ENCODE measurements around the gene NKX6-2.
"Not testable (repeated sequence)": the region's sequence is repeated elsewhere in the genome, so short reads cannot be mapped to it uniquely, and the experiment has no call there.

The NKX6-2 gene

GRCh38 chr10:132785723-132786475, at the start of gene NKX6-2:
NKX6-2 (minus strand) TSS chr10:132786147; CDS start chr10:132785948, 199 bp downstream.
- DNase-seq (ENCODE audit: extremely low read depth in 1 of 2, low read depth in 1 of 2) = no peak

- no peak for DNase-seq (ENCODE audit: extremely low read depth in 1 of 2, low read depth in 1 of 2)
Measured at GRCh38 chr10:132834891-132835847, 49.2 kb upstream of the NKX6-2 start.

- DNase-seq (ENCODE audit: extremely low read depth in 1 of 2, low read depth in 1 of 2) = no peak
Measured at GRCh38 chr10:132834311-132834761, 48.4 kb upstream of the NKX6-2 start.

GRCh38 chr10:132833421-132834111, 47.6 kb upstream of the NKX6-2 start:
- DNase-seq (ENCODE audit: extremely low read depth in 1 of 2, low read depth in 1 of 2) = no peak

- no peak for DNase-seq (ENCODE audit: extremely low read depth in 1 of 2, low read depth in 1 of 2)
Measured at GRCh38 chr10:132832186-132832969, 46.4 kb upstream of the NKX6-2 start.

- DNase-seq (ENCODE audit: extremely low read depth in 1 of 2, low read depth in 1 of 2) = no peak
Measured at GRCh38 chr10:132829403-132829802, 43.5 kb upstream of the NKX6-2 start.

GRCh38 chr10:132828681-132829080, 42.7 kb upstream of the NKX6-2 start:
- no peak for DNase-seq (ENCODE audit: extremely low read depth in 1 of 2, low read depth in 1 of 2)

GRCh38 chr10:132827861-132828539, 42.1 kb upstream of the NKX6-2 start:
- DNase-seq (ENCODE audit: extremely low read depth in 1 of 2, low read depth in 1 of 2) = no peak

- DNase-seq (ENCODE audit: extremely low read depth in 1 of 2, low read depth in 1 of 2) = no peak
Measured at GRCh38 chr10:132827423-132827789, 41.5 kb upstream of the NKX6-2 start.

- no peak for DNase-seq (ENCODE audit: extremely low read depth in 1 of 2, low read depth in 1 of 2)
Measured at GRCh38 chr10:132826524-132827422, 40.8 kb upstream of the NKX6-2 start.

GRCh38 chr10:132825783-132826523, 40.0 kb upstream of the NKX6-2 start:
- not testable (repeated sequence) for DNase-seq (ENCODE audit: extremely low read depth in 1 of 2, low read depth in 1 of 2)

- DNase-seq (ENCODE audit: extremely low read depth in 1 of 2, low read depth in 1 of 2) = no peak
Measured at GRCh38 chr10:132820056-132820455, 34.1 kb upstream of the NKX6-2 start.

- DNase-seq (ENCODE audit: extremely low read depth in 1 of 2, low read depth in 1 of 2) = no peak
Measured at GRCh38 chr10:132817701-132818211, 31.8 kb upstream of the NKX6-2 start.

GRCh38 chr10:132816718-132817117, 30.8 kb upstream of the NKX6-2 start:
- DNase-seq (ENCODE audit: extremely low read depth in 1 of 2, low read depth in 1 of 2) = no peak

- no peak for DNase-seq (ENCODE audit: extremely low read depth in 1 of 2, low read depth in 1 of 2)
Measured at GRCh38 chr10:132815168-132815857, 29.4 kb upstream of the NKX6-2 start.

GRCh38 chr10:132814469-132814856, 28.5 kb upstream of the NKX6-2 start:
- no peak for DNase-seq (ENCODE audit: extremely low read depth in 1 of 2, low read depth in 1 of 2)
